ENCODE results near the gene COL23A1. TPM values are rescaled to one million over a fixed set of nuclear protein-coding genes. Genes with fewer than 3 reads are reported as not detected.
"Not testable (repeated sequence)": the region's sequence is repeated elsewhere in the genome, so short reads cannot be mapped to it uniquely, and the experiment has no call there.

COL23A1 gene
- total RNA-seq, 1 donor from 2014 or later: 3.5 TPM

- DNase-seq (ENCODE audit: low spot score): no peak
These were observed 348.9 kb downstream of the COL23A1 start for GRCh38 chr5:178241231-178241663.

GRCh38 chr5:178240766-178241165 is 349.4 kb downstream of the COL23A1 start:
- DNase-seq (ENCODE audit: low spot score): no peak

GRCh38 chr5:178240341-178240741 is 349.9 kb downstream of the COL23A1 start:
- no peak for DNase-seq (ENCODE audit: low spot score)

- DNase-seq (ENCODE audit: low spot score): not testable (repeated sequence)
These were observed 350.4 kb downstream of the COL23A1 start for GRCh38 chr5:178239626-178240301.

- DNase-seq (ENCODE audit: low spot score): no peak
These were observed 351.2 kb downstream of the COL23A1 start for GRCh38 chr5:178238711-178239592.

- no peak for DNase-seq (ENCODE audit: low spot score)
These were observed 351.9 kb downstream of the COL23A1 start for GRCh38 chr5:178238313-178238635.

GRCh38 chr5:178237431-178238312 is 352.5 kb downstream of the COL23A1 start:
- DNase-seq (ENCODE audit: low spot score): no peak

- DNase-seq (ENCODE audit: low spot score): no peak
These were observed 353.5 kb downstream of the COL23A1 start for GRCh38 chr5:178236679-178237078.

- DNase-seq (ENCODE audit: low spot score): no peak
These were observed 354.1 kb downstream of the COL23A1 start for GRCh38 chr5:178236126-178236525.

GRCh38 chr5:178235588-178235974 is 354.6 kb downstream of the COL23A1 start:
- DNase-seq (ENCODE audit: low spot score): no peak

GRCh38 chr5:178234750-178235587 is 355.2 kb downstream of the COL23A1 start:
- DNase-seq (ENCODE audit: low spot score): peak; percentile 69

- no peak for DNase-seq (ENCODE audit: low spot score)
These were observed 356.0 kb downstream of the COL23A1 start for GRCh38 chr5:178234121-178234749.

- no peak for DNase-seq (ENCODE audit: low spot score)
These were observed 357.2 kb downstream of the COL23A1 start for GRCh38 chr5:178232920-178233429.

GRCh38 chr5:178232124-178232919 is 357.9 kb downstream of the COL23A1 start, which contains the start of gene PHYKPL:
TSS of gene PHYKPL (minus strand) at chr5:178232802. CDS start at chr5:178232550, 252 bp downstream.
- DNase-seq (ENCODE audit: low spot score): peak; percentile 71

GRCh38 chr5:178231539-178232123 is 358.6 kb downstream of the COL23A1 start:
- DNase-seq (ENCODE audit: low spot score): no peak

GRCh38 chr5:178230879-178231538 is 359.2 kb downstream of the COL23A1 start:
- DNase-seq (ENCODE audit: low spot score): no peak

GRCh38 chr5:178229861-178230260 is 360.3 kb downstream of the COL23A1 start:
- no peak for DNase-seq (ENCODE audit: low spot score)

GRCh38 chr5:178229111-178229510 is 361.1 kb downstream of the COL23A1 start:
- DNase-seq (ENCODE audit: low spot score): not testable (repeated sequence)

GRCh38 chr5:178228609-178229008 is 361.6 kb downstream of the COL23A1 start:
- DNase-seq (ENCODE audit: low spot score): no peak
